ENCODE data around the gene DNAL1.

- no peak for TF ChIP-seq FOXO1 (CRISPR knock-in tag; IDR thresholded peaks at IDR 0.05)
- TF ChIP-seq CEBPB (IDR thresholded peaks at IDR 0.05; ENCODE audit: borderline replicate concordance, low read depth, low read length) = no peak
- no peak for TF ChIP-seq EZH2 (conservative IDR thresholded peaks at IDR 0.05; ENCODE audit: low read depth, low read length)
- no peak for TF ChIP-seq CTCF (CRISPR knock-in tag; IDR thresholded peaks at IDR 0.05)
- TF ChIP-seq HMGXB3 (CRISPR knock-in tag; IDR thresholded peaks at IDR 0.05; ENCODE audit: borderline replicate concordance) = no peak
- TF ChIP-seq TAF1 (CRISPR knock-in tag; IDR thresholded peaks at IDR 0.05) = no peak
- TF ChIP-seq SMC3 (IDR thresholded peaks at IDR 0.05; ENCODE audit: low read length) = no peak
- TF ChIP-seq, protein P1, sequence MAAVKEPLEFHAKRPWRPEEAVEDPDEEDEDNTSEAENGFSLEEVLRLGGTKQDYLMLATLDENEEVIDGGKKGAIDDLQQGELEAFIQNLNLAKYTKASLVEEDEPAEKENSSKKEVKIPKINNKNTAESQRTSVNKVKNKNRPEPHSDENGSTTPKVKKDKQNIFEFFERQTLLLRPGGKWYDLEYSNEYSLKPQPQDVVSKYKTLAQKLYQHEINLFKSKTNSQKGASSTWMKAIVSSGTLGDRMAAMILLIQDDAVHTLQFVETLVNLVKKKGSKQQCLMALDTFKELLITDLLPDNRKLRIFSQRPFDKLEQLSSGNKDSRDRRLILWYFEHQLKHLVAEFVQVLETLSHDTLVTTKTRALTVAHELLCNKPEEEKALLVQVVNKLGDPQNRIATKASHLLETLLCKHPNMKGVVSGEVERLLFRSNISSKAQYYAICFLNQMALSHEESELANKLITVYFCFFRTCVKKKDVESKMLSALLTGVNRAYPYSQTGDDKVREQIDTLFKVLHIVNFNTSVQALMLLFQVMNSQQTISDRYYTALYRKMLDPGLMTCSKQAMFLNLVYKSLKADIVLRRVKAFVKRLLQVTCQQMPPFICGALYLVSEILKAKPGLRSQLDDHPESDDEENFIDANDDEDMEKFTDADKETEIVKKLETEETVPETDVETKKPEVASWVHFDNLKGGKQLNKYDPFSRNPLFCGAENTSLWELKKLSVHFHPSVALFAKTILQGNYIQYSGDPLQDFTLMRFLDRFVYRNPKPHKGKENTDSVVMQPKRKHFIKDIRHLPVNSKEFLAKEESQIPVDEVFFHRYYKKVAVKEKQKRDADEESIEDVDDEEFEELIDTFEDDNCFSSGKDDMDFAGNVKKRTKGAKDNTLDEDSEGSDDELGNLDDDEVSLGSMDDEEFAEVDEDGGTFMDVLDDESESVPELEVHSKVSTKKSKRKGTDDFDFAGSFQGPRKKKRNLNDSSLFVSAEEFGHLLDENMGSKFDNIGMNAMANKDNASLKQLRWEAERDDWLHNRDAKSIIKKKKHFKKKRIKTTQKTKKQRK (IDR thresholded peaks at IDR 0.05; ENCODE audit: low read length) = no peak
- TF ChIP-seq, protein P2, sequence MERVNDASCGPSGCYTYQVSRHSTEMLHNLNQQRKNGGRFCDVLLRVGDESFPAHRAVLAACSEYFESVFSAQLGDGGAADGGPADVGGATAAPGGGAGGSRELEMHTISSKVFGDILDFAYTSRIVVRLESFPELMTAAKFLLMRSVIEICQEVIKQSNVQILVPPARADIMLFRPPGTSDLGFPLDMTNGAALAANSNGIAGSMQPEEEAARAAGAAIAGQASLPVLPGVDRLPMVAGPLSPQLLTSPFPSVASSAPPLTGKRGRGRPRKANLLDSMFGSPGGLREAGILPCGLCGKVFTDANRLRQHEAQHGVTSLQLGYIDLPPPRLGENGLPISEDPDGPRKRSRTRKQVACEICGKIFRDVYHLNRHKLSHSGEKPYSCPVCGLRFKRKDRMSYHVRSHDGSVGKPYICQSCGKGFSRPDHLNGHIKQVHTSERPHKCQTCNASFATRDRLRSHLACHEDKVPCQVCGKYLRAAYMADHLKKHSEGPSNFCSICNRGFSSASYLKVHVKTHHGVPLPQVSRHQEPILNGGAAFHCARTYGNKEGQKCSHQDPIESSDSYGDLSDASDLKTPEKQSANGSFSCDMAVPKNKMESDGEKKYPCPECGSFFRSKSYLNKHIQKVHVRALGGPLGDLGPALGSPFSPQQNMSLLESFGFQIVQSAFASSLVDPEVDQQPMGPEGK (CRISPR knock-in tag; IDR thresholded peaks at IDR 0.05) = no peak
- TF ChIP-seq ZNF407 (CRISPR knock-in tag; IDR thresholded peaks at IDR 0.05; ENCODE audit: not compliant biosample characterization) = no peak
- TF ChIP-seq, protein P3, sequence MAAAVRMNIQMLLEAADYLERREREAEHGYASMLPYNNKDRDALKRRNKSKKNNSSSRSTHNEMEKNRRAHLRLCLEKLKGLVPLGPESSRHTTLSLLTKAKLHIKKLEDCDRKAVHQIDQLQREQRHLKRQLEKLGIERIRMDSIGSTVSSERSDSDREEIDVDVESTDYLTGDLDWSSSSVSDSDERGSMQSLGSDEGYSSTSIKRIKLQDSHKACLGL (CRISPR knock-in tag; IDR thresholded peaks at IDR 0.05) = no peak
- TF ChIP-seq POLR2A (IDR thresholded peaks at IDR 0.05; ENCODE audit: insufficient read depth in 1 of 2, low read depth in 2 of 2, low read length in 2 of 2) = no peak
- TF ChIP-seq MLX (CRISPR knock-in tag; IDR thresholded peaks at IDR 0.05) = no peak
- TF ChIP-seq JUN (CRISPR knock-in tag; IDR thresholded peaks at IDR 0.05) = no peak
Observed at GRCh38 chr14:73616831-73617230, 28.0 kb upstream of the DNAL1 start.

Measured in HepG2 (cell line).